Right renal cortex interstitium (tissue), 3 donors: Measurements from ENCODE around the gene HAVCR1. TPM values are rescaled to one million over a fixed set of nuclear protein-coding genes. Genes with fewer than 3 reads are reported as not detected.
"Not testable (repeated sequence)": the region's sequence is repeated elsewhere in the genome, so short reads cannot be mapped to it uniquely, and the experiment has no call there.

Experiments
- DNase-seq, 3 donors: peaks; one replicate each; pipeline ENCODE4 v3.0.0-alpha.2; 2013; ENCODE audit warnings: low read depth in 3 of 3, low spot score in 2 of 3
- polyA plus RNA-seq, 3 donors: library from polyadenylated mRNA; unstranded; fragments of 120-200 nt; gene quantifications; one replicate each; pipeline ENCODE4 v1.2.1, GENCODE V29; 2013; ENCODE audit not compliant: insufficient read length in 3 of 3

HAVCR1 gene
- polyA plus RNA-seq, 3 donors: 2.3 to 4.2 (median 2.8) TPM

DNA sequence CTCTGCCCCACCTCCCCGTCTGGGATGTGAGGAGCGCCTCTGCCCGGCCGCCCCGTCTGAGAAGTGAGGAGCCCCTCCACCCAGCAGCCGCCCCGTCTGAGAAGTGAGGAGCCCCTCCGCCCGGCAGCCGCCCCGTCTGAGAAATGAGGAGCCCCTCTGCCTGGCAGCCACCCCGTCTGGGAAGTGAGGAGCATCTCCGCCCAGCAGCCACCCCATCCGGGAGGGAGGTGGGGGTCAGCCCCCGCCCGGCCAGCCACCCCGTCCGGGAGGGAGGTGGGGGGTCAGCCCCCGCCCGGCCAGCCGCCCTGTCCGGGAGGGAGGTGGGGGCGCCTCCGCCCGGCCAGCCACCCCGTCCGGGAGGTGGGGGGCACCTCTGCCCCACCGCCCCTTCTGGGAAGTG is 44.8 kb downstream of the HAVCR1 start:
- DNase-seq: not testable (repeated sequence)

DNA sequence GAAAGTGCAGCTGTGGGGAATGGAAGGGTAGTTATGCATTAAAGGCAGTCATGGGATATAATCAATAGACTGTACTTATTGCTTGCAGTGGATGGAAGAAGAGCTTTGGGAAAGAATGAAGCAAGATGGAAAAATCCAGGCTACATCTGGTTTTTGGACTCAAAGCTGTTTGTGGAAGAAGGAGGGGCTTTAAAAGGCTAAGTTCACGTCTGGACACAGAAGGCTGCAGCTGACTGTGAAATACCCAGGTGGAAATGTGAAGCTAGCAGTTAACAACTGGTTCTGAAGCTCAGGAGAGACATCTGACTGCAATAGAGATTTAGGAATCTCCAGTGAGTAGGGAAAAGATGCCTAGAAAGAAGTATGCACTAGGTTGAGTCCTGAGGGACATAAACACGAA is 52.7 kb downstream of the HAVCR1 start:
- no peak for DNase-seq

DNA sequence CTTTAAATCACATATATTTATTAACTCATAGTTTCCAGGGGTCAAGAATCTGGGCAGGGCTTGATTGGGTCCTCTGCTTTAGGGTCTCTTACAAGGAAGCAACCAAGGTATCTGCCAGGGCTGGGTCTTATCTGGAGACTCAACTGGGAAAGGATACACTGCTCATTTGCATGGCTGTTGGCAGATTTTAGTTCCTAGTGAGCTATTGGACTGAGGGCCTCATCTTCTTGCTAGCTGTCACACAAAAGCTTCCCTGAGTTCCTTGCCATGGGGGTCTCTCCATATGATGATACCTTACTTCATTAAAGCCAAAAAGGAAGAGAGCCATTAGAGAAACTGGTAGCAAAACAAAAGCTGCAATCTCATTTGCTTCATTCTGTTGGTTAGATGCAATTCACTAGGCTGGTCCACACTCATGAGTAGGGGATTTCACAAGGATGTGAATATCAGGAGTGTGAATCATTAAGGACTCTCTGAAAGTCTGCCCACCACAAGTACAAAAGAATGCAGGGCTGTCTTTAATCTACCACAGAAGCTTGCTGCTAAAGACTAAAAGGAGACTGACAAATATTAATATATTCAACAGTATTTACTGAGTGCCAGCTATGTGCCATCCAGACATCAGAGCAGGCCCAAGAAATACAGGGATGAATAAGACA is 53.9 kb downstream of the HAVCR1 start:
- no peak for DNase-seq

DNA sequence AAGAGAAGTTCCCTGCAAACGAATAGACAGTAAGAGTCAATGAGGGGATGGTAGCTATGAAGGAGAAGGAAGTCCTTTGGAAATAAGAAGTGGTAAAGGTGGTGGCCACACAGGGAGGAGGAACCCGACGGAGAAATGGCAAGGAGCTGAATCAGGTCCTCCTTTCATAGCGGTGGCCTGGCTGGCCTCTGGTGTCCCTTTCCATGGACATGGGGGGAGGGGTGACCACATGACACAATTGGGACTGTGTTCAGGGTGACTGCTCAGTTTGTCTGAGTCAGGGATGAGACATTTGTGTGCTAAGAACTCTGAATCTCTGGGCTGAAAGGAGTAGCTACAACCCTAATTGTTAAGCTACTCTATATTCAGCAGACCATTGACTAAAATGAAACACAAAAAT is 67.2 kb downstream of the HAVCR1 start:
- DNase-seq: no peak

DNA sequence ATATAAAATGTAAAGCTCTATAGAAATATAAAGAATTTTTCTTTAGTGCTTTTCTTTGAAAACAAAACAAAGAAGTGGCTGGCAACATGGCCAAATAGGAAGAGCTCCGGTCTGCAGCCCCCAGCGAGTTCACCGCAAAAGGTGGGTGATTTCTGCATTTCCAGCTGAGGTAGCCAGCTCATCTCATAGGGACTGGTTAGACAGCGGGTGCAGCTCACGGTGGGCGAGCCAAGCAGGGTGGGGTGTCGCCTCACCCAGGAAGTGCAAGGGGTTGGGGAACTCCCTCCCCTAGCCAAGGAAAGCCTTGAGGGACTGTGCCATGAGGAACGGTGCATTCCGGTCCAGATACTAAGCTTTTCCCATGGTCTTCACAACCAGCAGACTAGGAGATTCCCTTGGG is 74.9 kb downstream of the HAVCR1 start:
- DNase-seq: no peak

DNA sequence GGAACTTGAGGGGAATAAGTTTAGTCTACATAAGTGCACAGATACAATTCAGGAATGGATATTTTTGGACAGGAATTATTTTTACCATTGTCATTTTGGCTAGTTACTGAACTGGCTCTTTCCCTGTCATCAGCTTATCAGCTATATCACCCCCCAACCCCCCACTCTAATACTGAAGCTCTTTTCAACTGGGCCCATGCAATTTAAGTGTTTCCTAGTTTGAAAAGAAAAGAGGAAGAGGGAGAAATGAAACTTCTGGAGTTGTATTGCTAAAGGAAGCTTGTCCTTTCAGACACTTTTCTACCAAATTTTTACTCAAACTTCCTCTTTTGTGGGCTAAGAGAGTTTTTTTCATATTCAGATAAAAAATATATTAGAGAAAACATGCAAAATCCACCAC is 77.4 kb downstream of the HAVCR1 start:
- DNase-seq: no peak

Other genes with a start within 250 kb of the HAVCR1 start
- under 1 TPM in 1 of 3 donors, not detected in 2; 0.15 TPM for gene PPP1R2B, start 208.8 kb downstream of the HAVCR1 start, polyA plus RNA-seq
- under 1 TPM; 0.36 to 0.42 (median 0.41) TPM for gene TIMD4, start 95.9 kb downstream of the HAVCR1 start, polyA plus RNA-seq
- gene HAVCR2, start 49.9 kb upstream of the HAVCR1 start, polyA plus RNA-seq: 10 to 100 TPM in 2 of 3 donors, 1 to 10 TPM in 1; 8.0 to 12.1 (median 10.5) TPM
- 10 to 100 TPM; 21.3 to 23.1 (median 21.6) TPM for gene MED7, start 83.7 kb upstream of the HAVCR1 start, polyA plus RNA-seq
- not detected for gene GARIN3, start 107.1 kb upstream of the HAVCR1 start, polyA plus RNA-seq
- gene ITK, start 121.7 kb upstream of the HAVCR1 start, polyA plus RNA-seq: under 1 TPM; 0.28 to 0.52 (median 0.40) TPM
- 100 to 1,000 TPM; 114 to 135 (median 126) TPM for gene CYFIP2, start 207.0 kb upstream of the HAVCR1 start, polyA plus RNA-seq